ENCODE measurements around the gene IL22.

DNA sequence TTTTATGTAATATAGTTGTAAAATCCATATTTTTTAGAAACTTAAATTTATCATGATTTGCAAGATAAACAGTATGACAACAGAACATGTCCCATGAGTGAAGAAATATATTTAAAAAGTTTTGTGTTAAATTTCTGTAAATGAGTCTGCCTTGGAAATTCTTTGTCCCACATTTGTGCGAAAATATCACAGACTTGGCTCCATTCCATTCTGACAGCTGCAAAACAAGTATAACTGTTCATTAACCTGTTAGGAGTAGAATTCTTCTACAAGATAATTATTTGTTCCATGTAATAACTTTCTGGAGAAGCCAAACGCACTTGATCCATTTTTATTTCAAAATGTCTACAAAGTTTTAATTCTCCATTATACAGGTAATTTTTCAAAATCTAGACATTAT, 40.8 kb upstream of the IL22 start:
- no peak for TF ChIP-seq CTCF (conservative IDR thresholded peaks at IDR 0.05; ENCODE audit: low read length)
- TF ChIP-seq EZH2phosphoT487 (IDR thresholded peaks at IDR 0.05; ENCODE audit: borderline replicate concordance): no peak

Measured in Loucy (cell line).